Activated CD4-positive, CD25-positive, alpha-beta regulatory T cell treated with anti-CD3 and anti-CD28 coated beads, Interleukin-2, amount 50 U/mL, for 72 hours (primary cell): Measurements from ENCODE around the gene STARD6.
"Not testable (repeated sequence)": the region's sequence is repeated elsewhere in the genome, so short reads cannot be mapped to it uniquely, and the experiment has no call there.

Experiments used
- DNase-seq: peaks from one replicate; pipeline ENCODE4 v3.0.0; 2021

STARD6 gene, protein sequence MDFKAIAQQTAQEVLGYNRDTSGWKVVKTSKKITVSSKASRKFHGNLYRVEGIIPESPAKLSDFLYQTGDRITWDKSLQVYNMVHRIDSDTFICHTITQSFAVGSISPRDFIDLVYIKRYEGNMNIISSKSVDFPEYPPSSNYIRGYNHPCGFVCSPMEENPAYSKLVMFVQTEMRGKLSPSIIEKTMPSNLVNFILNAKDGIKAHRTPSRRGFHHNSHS

DNA sequence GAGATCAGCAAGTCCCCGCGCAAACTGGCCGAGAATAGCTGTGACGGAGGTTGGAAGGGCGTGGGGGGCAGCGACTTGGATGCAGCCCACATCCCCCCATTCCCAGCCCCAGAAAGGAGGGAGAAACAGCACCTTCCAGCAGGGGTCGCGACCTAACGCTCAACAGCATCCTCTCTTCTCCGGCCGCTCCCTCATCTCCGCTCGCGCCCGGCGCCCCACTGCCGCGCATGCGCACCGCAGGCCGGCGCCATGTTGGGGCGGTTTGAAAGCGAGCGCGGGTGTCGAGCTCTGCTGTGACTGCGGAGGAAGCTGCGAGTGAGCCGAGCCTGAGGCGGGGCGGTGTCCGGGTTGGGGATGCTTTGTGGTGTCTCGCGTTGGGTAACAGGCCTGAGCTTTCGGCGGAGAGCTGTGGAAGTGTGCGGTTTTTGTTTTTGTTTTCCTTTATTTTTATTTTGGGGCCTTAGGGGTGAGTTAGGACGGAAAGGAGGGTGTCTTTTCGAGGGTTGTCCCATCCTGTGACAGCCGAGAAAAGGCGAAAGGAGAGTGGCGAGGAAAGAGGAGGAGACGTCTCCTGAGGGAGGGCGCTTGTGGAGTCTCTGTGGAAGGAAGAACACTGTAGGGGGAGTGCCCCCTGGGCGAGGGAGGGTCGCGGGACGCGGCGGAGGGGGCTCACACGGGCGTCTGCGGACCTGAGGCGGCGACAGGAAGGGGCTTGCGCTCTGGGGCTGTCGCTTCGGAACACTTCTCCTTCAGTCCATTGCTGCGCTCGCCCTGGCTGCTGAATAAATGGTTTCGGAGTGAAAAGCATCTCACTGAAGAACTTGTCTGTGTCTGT is at the start of gene STARD6, which contains the start of gene C18orf54:
Gene STARD6, minus strand, starts transcription at position 199 of the 835 bp plus-strand sequence. CDS start 3,285 bp downstream, outside the sequence.
Gene C18orf54, plus strand, starts transcription at position 247 of the 835 bp plus-strand sequence. CDS start 2,667 bp downstream, outside the sequence.
- DNase-seq, result peak; percentile 88

DNA sequence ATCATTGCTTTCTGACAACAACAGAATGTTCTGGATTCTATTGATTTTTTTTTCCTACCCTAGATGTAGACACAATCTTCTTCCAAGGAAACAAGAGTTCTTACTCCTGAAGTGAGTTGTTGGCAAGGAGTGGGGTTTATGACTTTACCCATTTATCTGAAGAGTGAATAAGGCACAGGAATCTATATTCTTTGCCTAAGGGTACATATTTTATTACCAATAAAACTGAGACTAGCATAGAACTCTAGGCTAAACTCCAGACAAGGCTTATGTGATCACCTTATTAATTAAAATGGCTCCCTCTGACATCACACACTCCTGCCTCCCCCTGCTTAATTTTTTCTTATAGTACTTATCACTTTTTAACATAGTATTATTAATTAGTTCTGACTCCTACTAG is 47.6 kb upstream of the STARD6 start:
- no peak for DNase-seq

DNA sequence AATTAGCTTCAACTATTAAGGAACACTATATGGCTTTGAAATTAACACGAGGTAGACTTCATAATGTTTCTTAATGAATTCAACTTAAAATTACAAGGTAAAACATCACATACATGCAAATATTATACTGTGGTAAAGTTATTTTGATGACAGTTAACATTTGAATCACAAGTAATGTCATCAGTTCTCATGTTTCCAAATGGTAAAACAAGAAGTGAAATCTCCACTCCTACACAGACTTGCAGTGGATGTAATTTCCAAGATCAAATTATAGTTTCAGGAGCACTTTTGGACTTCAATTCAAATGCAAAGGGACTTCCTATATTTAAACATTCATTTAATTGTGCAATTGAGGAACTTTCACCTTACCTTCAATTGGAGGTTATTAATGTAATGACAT is 39.1 kb upstream of the STARD6 start:
- no peak for DNase-seq

DNA sequence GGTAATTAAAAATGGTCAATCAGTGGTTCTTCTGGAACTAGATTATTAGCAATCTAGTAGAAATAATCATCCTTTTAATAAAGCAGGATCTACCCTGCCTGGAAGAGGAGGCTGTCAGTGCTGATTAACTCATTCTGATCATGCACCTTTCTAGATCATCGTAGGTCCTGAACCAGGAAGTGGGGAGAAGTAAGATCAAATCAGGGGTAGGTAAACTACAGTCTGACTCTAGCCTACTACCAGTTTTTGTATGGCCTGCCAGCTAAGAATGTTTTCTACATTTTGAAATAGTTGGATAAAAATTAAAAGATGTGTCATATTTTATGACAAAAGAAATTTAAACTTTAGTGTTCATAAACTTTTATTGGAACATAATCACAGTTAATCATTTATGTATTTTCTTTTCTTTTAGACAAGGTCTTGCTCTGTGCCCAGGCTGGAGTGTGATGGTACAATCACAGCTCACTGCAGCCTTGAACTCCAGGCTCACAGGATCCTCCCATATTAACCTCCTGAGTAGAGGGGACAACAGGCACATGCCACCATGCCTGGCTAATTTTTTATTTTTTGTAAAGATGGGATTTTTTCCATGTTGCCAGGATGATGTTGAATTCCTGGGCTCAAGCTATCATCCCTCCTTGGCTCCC is 36.1 kb upstream of the STARD6 start:
- DNase-seq, result no peak

DNA sequence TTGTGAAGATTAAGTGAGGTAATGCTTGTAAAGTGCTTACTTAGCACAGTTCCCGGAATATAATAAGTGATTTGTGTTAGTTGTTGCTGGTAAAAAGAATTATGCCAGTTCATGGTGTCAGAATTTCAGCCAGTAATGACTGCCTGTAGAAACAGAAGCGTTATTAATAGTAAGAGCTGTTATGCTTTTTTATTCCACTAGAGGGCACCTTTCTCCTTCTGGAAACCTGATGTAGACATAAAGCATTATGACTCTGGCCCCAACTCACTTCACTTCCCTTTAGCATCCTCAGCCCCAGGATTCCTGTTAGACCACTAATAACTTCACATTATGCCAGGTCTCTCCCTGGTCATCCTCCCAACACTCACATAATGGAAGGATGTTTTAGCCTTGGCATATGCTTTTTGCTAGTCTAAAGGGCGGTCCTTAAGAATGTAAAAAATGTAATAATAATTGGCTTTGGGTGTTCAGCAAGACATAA is 34.9 kb upstream of the STARD6 start:
- no peak for DNase-seq

DNA sequence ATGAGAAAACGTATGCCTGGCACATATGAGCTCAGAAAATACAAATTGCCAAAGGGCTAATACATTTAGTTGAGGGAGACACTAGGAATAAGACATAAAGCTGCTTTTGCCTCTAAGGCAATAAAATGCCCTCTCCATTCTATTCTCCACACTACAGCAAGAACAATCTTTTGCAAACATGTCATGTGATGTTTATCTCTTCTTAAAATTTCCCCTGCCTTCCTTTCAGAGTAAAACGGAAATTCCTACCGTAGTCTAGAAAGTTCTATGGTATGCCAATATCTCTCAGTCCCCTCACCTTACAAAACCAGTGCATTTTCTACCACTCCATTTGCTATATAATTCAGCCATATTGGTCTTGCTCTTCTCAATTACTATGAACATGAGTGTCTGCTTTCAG is 33.2 kb upstream of the STARD6 start:
- no peak for DNase-seq

DNA sequence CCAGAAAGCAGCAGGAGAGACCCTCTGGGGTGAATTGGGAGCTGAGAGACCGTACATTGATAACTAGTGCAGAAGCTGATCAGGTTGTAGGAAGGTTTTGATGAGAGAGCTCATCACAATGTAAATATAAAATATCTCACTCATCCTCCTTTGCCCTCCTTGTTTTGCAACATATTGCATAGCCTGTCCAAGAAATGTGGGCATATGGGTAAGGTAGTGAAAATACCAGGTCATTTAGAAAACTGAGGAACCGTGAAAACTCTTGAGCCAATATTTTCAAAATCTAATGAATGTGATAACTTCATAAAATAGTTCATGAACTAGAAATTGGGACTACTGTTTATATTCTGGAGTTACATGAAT is 31.5 kb upstream of the STARD6 start:
- DNase-seq, result no peak

DNA sequence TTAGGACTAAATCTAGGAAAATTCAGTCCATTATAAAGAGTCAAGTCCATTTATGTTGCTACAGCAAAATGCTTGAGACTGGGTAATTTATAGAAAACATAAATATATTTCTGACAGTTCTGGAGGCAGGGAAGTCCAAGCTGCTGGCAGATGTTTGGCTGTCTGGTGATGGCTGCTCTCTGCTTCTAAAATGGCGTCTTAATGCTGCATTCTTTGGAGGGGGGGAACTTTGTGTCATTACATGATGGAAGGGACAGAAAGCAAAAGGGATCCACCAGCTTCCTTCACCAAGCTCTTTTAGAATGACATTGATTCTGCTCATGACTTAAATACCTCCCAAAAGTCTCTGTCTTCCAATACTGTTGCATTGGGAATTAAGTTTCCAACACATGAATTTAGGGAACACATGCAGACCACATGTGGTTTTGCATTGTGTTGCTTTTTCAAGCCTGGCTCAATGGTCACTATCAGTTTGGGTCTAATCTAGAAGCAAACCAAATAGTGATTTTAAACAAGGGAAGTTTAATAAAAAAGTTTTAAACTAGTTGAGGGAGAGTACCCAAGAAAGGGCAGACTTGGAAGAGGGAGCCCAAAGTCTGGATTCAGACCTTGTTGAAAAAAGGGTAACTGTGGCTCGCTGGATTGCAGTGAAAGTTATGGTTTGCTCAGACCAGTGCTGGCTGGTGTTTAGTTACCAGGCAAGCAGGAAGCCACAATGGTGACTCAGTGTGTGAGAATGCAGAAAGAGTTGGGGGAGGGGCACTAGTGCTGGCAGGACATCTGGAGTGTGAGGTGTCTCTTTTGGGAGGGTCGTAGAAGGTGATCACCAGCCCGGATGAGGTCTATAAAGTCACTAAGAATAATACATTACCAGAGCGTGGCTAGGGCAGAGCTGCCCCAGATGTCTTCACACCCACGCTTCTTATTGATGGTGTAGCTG is 30.8 kb upstream of the STARD6 start:
- DNase-seq, result no peak

DNA sequence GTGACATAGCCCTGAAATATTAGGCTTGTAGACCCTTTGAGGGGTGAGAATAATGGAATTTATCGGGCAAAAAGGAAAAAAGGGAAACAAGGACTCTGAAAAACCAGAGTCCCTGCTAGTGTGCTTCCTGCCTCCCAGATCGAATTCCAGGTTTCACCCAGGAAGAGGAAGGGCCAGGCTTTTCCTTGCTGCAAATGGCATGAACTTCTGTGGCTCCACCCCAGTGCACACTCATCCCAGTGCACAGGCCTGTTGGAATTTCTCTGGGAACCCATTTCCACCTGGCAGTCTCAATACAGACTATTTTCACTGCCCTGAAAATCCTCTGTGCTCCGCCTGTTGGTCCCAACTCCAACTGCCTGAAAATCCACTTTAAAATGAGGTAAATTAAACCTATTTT is 30.0 kb upstream of the STARD6 start:
- DNase-seq, result no peak

DNA sequence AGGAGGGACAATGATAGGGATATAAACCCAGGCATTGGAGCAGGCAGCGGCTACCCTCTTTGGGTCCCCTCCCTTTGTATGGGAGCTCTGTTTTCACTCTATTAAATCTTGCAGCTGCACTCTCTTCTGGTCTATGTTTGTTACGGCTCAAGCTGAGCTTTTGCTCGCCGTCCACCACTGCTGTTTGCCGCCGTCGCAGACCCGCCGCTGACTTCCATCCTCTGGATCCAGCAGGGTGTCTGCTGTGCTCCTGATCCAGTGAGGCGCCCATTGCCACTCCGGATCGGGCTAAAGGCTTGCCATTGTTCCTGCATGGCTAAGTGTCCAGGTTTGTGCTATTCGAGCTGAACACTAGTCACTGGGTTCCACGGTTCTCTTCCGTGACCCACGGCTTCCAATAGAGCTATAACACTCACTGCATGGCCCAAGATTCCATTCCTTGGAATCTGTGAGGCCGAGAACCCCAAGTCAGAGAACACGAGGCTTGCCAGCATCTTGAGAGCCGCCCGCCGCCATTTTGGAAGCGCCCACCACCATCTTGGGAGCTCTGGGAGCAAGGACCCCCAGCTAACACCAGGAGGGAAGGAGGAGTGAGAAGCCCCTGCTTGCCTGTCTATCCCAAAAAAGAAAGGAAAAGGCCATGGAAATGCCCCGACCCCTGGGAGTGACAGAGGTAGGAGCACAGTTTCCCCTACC is 29.3 kb upstream of the STARD6 start:
- DNase-seq, result not testable (repeated sequence)

DNA sequence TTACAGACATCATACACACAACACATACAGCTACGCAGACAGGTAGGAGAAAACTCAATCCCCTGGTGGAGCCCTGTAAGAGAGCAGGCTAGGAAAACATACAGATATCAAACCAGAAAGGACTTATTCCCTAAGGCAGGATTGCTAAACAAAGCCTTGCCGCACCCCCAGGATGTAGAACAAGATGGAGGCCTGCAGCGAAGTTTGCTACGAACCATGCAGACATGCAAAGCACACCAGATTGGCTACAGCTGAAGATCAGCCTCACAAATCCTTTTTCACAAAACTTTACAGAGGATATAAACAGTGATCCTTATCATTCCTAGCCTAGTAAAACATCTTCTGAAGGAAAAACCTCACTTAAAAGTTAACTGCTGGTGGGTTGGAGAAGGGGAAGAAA is 28.4 kb upstream of the STARD6 start:
- no peak for DNase-seq

DNA sequence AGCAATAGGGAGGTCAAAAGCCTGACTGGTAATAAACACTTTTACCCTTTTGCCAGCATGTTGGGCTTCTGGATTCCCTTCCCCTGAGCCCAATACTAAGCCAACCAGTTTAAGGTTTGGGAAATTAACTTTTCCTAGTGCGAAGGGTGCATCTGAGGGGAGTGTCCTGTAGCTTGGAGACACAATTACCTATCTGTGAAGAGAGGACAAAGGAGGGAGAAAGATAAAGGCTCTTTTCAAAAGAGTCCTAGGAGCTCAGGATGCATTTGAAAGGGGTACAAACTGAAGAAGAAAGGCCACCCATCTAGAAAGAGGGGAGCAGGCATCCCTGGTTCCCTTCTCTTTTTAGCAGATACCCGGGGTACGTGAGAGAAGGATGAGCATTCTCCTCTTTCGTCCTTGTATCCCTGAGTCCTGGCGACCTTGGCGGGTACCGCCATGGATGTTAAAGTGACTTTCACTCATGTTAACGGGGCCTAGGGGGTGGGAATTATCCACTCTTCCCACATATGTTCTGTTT is 25.1 kb upstream of the STARD6 start:
- DNase-seq, result no peak

DNA sequence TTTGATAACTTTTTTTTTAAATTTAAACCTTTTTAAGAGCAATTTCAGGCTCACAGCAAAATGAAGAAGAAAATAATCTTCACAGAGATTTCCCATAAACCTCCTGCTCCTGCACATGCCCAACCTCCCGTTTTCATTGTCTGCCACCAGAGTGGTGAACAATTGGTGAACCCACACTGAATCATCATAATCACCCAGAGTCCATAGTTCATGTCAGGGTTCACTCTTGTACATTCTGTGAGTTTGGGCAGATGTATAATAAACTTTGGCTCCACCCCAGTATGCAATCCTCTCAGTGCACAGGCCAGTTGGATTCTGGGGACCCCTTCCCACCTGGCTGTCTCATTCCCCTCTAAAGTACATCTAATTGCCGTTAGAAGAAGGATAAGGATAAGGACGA is 24.4 kb upstream of the STARD6 start:
- no peak for DNase-seq

DNA sequence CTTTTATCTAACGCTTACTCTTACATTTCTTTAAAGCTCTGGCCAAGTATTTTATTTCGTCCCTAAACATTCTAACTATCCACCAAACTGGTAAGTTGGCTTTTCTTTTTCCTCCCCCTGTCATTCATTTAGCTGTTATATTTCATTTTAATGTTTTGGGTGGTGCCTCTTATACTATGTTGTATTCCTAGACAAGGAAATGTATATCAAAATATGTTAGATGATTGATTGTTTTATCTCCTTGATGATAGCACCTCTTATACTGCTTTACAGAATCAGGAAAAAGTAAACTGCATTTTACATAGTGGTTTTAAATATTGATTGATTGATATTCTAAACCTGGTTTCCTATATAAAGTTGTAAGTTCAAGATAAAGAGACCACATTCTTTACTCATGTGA is 24.0 kb upstream of the STARD6 start:
- no peak for DNase-seq

DNA sequence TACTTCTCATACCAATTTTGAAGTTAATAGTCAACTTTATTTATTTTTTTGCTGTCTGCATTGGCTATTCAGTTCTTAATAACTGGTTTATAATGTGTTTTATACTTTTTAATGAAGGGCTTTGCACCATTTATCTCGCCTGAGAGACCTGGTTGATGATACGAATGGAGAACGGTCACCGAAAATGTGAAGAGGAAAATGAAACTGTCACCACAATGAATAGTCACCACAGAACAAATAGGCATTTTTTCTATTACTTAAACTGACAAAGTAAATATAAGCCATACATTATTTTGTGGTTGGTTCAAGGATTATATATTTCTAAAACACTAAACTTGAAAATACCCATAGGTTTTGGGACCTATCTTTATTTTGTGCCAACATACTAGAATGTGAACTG is 20.4 kb upstream of the STARD6 start:
- no peak for DNase-seq

DNA sequence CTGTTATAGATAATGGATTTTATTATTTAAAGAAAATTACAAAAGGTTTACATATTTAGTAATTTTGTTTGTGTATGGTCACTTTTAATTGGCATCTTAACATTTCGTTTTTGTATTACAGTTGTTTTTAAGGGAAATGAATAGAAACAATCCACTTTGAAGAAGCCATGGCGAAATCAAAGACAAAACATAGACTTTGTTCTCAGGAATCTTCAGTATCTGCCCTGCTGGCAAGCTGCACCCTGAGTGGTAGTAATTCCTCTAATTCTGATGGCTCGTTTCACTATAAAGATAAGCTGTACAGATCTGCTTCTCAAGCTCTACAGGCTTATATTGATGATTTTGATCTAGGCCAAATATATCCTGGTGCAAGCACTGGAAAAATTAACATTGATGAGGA is 2.7 kb upstream of the STARD6 start:
- no peak for DNase-seq

DNA sequence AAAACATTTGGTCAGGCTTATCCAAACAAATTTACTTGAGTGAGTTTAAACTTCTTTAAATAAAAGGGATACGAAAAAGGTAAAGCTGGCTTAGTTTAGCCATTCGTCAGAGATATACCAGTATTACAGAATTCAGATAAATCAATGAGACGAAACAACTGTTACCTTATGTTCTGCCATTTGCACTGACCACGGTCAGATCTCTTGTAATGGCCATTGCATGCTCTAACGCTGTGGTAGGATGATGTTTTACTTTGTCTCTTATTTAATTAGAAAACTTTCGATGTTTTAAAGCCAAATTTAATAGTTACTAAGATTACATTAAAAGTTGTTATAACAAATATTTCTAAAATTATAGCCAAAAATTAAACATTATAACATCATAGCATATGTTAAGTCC is 1.6 kb upstream of the STARD6 start:
- DNase-seq, result no peak

DNA sequence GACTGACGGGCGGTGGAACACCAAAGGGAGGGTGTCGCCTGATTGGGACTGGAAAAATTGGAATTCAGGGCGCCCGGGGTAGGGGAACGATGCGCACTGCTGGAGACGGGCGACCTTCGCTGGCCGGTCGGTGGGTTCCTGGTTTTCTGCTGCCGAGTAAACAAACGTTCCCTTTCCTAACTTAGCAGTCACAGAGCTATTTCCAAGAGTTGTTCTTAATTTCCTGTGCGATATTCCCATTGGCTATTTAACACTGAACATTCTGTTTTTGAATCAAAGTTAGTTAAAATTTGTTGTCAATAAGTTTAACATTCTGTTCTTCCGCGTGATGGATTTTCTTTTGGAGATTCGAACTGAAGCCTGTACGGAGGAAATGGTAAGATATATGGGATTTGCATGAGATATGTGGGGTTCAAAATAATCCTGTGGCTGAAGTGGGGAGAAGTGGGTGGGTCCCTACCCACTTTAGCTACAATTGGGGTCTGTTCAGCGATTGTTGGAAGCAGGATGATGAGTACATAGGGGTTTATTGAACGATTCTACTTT is 910 bp upstream of the STARD6 start:
- no peak for DNase-seq

DNA sequence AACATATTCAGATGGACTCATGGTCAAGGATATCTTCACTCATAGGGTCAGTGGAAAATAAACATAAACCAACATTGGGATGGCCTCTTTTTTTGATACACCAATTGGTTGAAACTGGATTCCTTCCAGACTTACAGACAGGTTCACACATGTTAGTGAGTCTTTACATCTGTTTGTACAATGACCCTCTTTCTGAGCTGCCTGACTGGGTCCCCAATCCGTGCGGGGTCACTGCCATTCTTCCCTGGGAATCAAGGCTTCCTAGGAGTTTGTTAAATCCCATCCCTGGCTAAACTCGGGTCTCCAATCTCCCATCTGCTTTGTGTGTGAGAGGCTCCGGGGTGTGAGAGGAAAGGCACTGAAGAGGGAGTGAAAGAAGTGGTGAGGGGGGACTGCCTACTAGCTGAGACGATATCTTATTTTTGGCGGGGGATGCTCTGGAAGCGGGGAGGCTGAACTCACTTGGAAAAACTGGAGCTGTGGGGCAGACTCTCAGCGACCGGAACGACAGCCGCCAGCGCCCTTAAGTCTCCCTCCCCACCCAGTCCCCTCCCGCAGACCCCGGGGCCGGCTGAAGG is 487 bp downstream of the STARD6 start:
- no peak for DNase-seq

DNA sequence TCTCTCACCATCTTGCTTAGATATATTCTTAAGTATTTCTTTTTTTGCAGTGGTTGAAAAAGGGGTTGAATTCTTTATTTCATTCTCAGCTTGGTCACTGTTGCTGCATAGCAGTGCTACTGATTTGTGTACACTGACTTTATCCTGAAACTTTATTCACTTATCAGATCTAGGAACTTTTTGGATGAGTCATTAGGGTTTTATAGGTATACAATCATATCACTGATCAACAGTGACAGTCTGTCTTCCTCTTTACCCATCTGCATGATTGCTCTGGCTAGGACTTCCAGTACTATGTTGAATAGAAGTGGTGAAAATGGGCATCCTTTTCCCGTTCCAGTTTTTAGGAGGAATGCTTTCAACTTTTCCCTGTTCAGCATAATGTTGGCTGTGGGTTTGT is 6.5 kb downstream of the STARD6 start:
- no peak for DNase-seq

DNA sequence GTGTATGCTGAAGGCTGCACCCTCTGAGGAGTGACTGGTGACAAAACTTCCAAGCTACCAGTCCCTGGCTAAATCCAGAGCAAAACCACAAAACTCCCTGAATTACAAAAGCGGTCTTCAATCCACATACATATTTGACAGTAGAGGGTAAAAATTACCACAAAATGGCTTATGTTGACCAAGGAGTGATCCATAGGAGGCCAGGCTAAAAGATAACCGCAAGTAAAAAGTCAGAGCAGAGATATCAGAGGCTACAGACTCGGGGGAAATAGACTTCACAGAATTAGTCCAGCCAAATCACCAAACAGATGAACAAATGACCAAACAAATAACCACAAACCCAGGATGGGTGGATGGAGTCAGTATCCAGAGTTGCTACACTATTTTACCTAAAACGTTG is 19.4 kb downstream of the STARD6 start:
- no peak for DNase-seq
